ENCODE measurements around the gene KLF1.
"Not testable (repeated sequence)": the region's sequence is repeated elsewhere in the genome, so short reads cannot be mapped to it uniquely, and the experiment has no call there.

KLF1 gene

DNA sequence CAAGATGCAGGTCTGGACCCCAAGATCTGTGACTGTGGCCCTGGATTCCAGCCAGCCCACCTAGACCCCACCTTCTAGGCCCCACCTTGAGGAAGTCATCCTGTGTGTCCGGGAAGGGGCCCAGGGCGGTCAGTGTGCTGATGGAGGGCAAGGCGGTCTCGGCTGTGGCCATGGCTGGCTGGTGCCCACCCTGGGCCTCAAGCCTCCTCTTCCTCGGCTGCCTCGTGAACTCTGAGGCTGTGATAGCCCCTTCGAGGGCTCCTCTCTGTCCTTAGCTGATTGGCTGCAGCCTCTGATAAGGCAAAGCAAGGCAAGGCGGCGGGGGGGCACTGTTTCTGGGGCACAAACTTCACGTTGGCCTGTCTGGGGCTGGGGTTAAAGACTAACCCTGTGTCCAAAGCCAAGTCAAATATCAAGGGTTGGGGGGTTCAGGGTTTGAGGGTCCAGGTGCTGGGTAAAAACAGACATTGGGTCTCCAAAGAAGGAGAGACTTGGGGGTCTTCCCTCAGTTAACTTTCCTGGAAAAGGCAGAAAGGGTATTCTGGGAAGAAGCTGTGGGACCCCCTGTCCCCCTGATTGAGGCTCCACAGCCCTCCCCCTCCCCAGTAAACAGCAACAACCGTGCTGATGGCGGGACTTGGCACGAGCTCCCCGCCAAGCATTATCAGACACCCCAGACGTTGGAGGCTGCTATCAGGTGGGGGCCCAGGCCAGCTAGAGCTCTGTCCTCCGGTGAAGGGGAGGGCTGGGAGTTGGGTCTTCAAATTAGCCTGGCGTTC is at the start of gene KLF1:
Gene KLF1, minus strand, starts transcription at position 233 of the 779 bp plus-strand sequence. Its CDS starts 61 bp downstream, at position 172.
- no peak for DNase-seq (ENCODE audit: low read depth, low spot score)

DNA sequence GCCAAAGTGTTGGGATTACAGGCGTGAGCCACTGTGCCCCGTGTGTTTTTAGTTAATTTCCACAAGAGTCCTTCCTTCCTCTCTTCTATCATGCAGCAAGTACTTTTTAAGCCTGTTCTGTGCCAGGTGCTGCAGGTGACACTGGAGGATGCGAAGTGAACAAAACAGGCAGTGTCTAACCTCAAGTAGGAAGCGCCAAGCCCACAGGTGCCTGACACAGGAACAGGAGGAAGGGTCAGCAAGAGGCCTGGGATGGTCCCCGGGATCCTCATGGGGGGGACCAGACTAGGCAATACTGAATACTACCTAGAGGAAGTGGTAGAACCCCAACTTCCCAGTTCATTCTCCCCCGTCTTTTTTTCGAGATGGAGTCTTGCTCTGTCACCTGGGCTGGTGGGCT is 49.6 kb upstream of the KLF1 start:
- DNase-seq (ENCODE audit: low read depth, low spot score) = no peak

DNA sequence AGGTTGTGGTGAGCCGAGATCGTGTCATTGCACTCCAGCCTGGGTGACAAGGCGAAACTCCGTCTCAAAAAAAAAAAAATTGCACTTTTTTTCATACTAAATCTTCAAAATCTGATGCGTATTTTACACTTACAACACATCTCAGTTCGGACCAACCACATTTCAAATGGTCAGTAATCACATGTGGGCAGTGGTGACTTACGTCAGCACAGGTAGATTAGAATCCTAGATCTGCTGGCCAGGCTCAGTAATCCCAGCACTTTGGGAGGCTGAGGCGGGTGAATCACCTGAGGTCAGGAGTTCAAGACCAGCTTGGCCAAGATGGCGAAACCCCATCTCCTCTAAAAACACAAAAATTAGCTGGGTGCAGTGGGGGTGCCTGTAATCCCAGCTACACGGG is 48.1 kb upstream of the KLF1 start:
- no peak for DNase-seq (ENCODE audit: low read depth, low spot score)

- peak; percentile 82 for DNase-seq (ENCODE audit: low read depth, low spot score)
Measured at GRCh38 chr19:12933287-12934072, 46.5 kb upstream of the KLF1 start, which contains the start of gene FARSA. TSS of gene FARSA (minus strand) at chr19:12933711. CDS start at chr19:12933696, 15 bp downstream.

DNA sequence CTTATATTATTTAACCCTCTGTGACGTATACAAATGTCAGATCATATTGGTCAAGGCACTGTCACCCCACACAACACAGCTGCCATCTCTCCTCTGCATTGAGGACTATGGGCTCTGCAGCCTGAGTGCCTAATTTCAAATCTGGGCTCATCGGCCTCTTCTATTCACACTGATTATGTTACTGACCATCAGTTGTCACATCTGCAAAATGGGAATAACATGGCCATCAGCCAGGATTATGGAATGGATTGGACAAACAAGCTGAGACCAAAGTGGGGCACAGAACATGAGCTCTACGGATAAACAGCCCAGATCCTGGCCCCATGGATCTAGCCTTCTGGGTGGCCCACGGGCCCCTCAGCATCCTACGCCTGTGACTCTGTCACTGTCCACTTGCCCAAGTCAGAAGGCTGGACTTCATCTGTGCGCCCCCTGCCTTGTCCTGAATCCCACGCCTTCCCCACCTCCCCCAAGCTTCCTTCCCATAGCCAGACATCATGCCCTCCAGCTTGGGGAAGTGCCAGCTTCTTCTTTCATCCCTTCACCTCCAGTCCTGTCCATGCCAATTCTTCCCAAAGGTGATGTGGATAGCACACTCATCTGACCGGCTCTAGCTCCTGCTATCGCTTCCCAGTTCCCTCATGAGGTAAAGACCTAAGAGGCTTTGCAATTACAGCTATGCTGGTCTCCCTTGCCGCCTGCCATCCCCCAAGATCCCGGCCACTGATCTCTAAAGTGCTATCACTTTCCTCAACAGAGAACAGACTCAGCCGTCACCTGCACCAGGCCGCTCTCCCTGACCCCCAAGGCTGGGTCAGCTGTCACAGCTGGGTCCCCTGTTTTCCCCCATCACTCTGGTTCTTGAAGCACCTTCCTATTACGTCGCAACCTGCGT is 45.6 kb upstream of the KLF1 start:
- no peak for DNase-seq (ENCODE audit: low read depth, low spot score)

DNA sequence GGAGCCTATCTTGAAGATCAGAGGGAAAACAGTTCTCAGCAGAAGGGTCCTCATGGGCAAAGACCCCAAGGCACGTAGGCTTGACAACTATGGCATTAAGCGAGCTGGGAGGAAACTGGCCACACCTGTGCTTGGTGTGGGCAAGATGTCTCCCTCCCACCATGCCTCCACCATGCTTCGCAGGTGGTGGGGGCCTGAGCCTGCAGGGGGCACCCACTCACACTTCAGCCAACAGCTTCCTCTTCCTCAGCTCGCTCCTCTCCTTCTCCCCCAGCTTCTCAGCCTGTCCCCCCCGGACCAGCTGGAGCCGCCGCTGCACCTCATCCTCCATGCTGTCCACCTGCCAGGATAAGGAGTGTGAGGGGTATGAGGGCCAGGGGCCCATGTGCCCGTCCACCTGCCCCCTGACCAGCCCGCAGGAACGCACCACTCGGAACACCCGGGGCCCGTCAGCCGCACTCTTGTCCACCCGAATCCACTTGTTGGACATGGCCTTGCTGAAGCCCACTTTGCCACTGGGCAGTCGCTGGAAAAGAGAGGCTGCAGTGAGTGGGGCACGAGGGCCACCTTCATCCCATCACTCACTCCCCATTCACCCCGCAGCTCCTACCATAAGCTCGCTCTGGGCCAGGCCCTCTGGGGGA is 43.1 kb upstream of the KLF1 start:
- DNase-seq (ENCODE audit: low read depth, low spot score) = no peak

GRCh38 chr19:12924621-12925310 is 37.8 kb upstream of the KLF1 start:
- no peak for DNase-seq (ENCODE audit: low read depth, low spot score)

- no peak for DNase-seq (ENCODE audit: low read depth, low spot score)
Measured at GRCh38 chr19:12922959-12923358, 36.0 kb upstream of the KLF1 start.

- DNase-seq (ENCODE audit: low read depth, low spot score) = no peak
Measured at GRCh38 chr19:12921047-12921446, 34.0 kb upstream of the KLF1 start.

GRCh38 chr19:12918253-12918652 is 31.3 kb upstream of the KLF1 start:
- no peak for DNase-seq (ENCODE audit: low read depth, low spot score)

- not testable (repeated sequence) for DNase-seq (ENCODE audit: low read depth, low spot score)
Measured at GRCh38 chr19:12915860-12916259, 28.9 kb upstream of the KLF1 start.

- no peak for DNase-seq (ENCODE audit: low read depth, low spot score)
Measured at GRCh38 chr19:12913851-12914690, 27.1 kb upstream of the KLF1 start.

GRCh38 chr19:12913011-12913561 is 26.1 kb upstream of the KLF1 start:
- DNase-seq (ENCODE audit: low read depth, low spot score) = no peak

DNA sequence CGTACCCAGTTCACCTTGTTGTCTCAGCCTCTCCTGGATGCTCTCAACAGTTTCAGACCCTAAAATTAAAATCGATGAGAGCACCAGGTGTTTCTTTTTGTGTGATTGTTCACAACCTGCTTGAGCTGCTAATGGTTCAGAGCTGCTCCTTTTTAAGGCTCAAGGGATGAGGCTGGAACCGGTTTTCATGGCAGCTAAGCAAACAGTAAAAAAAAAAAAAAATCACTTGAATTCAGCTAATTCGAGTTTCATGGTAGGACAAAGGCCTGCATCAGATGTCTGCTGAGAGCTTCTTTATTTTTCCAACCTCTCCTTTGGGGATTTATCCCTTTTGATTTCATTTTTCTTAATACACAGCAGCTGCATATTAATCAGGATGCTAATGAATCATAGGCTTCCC is 25.6 kb upstream of the KLF1 start:
- DNase-seq (ENCODE audit: low read depth, low spot score) = no peak

- no peak for DNase-seq (ENCODE audit: low read depth, low spot score)
Measured at GRCh38 chr19:12907166-12907565, 20.2 kb upstream of the KLF1 start.

DNA sequence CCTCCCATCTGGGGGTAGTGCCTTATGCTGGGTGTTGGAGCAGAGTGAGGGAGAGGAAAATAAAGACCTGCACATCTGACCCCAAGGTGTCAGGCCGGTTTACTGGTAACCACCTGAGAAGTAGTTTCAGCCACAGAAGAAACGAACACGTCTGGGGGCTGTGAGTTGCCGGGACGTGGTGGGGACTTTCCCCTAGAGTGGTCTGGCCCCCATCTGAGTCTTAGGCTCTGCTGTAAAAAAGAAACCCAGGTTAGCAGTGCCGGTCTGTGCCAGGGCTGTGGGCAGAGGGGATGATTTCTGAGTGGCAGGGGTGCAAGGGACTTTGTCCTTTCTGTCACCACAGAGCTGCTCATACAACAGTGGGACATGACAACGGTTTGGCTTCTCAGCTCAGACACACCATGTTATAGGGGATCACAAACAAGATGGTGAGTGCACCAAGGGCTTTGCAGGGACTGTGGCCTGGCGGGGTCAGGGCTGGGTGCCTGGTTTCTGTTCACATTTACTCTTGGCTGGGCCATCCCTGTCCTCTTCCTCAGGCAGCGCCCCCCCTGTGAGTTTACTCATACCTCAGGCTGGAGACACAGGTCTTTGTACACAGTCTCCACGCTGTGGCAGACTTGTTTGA is 13.0 kb upstream of the KLF1 start:
- no peak for DNase-seq (ENCODE audit: low read depth, low spot score)

DNA sequence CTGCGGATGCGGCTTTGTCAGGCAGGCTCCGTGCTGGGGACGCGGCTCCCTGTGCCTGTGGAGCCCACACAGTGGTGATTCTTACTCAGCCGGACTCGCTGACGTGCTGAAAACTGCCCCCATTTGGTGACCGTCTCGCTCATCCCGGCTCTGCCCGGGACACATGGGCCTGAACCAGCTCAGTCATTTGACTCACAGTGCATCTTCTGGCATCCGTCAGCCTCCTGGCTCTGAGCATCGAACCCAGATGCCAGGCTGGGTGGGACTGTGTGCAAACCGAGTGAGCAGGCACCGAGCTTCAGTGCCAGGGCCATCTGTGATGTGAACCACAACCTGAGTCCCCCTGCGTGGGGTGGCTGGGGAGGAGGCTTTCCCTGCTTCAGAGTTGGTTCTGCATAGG is 9.5 kb upstream of the KLF1 start:
- DNase-seq (ENCODE audit: low read depth, low spot score) = no peak

DNA sequence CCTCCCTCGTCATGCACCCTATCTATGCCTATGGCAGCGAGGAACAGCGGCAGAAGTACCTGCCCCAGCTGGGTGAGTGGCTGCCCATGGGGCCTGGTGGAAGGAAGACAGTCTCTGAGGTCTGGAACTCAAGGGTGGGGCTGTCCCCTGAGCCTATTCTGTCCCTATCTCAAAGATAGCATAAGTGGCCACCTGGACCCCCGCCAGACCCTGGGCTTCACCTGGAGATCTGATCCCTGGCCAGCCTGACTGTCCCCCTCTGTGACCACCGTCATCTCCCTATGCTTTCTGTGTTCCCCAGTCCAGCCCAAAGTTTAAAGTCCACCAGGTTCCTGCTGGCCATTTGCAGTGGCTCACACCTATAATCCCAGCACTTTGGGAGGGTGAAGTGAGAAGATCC is 6.6 kb upstream of the KLF1 start:
- DNase-seq (ENCODE audit: low read depth, low spot score) = no peak

DNA sequence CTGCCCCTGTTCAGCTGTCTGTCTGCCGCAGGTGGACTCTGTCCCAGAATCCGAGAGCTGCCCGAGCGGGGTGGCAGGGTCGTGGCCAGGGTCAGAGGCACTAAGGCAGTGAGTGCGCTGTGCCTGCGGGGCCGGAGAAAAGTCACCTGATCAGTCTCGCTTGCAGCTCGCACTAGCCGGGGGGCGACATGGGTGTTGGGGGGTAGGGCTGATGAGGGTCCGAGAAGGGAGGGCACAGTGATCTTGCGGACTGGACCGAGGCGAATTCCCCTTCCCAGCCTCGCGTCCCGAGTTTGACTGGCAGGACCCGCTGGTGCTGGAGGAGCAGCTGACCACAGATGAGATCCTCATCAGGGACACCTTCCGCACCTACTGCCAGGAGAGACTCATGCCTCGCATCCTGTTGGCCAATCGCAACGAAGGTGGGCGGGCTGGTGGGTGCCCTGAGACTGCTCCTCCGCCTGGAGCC is 4.6 kb upstream of the KLF1 start:
- DNase-seq (ENCODE audit: low read depth, low spot score) = no peak

Data from activated CD4-positive, CD25-positive, alpha-beta regulatory T cell treated with anti-CD3 and anti-CD28 coated beads, Interleukin-2, amount 50 U/mL, for 16 hours (primary cell).